GM18526 (cell line): ENCODE measurements around the gene PADI2.

Experiments used
- POLR2A ChIP-seq: IDR thresholded peaks from 3 replicates; pipeline ENCODE4 v1.6.1; 2011; ENCODE audit not compliant: insufficient read length; ENCODE audit errors: extremely low read depth

The PADI2 gene

DNA sequence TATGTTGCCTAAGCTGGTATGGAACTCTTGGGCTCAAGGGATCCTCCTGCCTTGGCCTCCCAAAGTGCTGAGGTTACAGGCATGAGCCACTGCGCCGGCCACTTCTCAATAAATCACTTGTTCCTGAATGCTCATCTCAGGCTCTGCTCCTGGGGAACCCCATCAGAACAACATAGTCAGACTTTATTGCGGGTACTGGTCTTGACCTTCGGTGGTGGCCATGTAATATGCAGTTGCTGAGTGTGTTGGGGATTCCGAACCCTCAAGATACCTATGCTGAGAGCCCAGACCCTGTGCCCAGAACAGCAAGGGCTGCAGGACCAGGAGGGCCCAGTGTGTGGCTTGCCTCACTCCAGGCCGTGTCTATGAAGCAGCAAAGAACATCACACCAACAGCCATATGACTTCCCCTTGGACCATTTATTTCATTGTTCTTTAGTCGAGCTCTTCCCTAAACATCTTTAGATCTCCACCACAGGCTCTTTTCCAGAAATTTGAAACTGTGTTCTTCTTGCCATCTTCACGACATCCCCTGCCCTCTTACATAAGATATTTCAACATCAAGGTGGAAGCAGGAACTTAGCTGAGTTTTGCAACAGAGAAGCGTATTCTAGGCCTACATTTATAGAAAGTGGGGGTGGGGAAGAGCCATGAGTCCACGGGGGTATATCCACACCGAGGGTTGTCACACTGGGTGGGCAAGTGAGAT is 52.7 kb downstream of the PADI2 start:
- TF ChIP-seq POLR2A: no peak

DNA sequence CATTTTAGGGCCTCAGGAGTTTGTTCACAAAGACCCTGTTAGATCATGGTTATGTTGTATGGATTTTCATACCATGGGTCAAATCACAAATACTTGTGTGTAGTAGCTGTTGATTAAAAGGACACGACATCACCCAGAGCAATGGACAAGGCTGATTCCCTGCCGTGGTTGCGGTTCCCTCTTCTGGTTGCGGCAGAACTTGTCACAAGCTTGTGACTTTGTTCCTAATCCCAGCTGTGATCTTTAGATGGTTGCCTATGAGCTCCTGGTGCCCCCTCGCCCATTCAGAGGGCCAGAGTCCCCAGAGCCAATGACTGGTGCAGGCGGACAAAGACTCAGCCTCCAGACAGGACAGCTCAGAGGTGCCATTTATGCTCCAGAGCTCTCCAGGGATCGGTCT is 53.6 kb downstream of the PADI2 start:
- TF ChIP-seq POLR2A: no peak

DNA sequence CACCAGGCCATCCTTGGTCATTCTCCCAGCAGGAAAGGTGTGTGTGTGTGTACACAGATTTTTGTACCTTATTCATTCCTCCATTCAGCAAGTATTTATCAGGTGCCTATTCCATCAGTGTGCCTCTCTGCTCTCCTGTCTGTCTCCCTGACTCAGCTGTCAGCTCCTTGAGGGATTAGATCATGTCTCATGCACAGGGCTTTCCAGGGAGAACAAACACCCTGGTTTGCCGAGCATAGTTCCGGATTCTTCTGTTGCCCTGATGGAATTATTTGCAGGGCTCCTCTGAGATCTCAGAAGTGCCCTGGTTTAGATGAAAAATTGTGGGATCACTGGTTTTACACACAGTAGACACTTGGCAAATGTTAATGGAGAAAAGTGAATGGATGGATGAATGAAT is 57.4 kb downstream of the PADI2 start:
- TF ChIP-seq POLR2A: no peak

DNA sequence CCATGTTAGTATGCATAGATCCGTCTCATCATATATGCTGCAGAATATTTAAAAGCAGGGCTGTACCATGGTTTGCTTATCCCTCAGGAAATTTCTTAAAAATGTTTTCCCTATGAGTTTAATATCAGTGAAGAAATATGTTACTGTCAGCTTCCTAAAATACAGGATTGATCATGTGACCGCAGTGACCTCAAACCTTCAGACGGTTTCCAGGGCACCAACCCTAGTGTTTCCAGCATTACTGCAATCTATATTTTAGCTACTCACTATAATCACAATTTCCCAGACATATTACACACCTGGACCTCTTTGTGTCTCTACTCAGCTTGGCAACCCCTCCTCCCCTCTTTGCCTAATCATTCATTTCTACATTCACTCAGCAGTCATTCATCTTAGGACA is 57.8 kb downstream of the PADI2 start:
- no peak for TF ChIP-seq POLR2A

DNA sequence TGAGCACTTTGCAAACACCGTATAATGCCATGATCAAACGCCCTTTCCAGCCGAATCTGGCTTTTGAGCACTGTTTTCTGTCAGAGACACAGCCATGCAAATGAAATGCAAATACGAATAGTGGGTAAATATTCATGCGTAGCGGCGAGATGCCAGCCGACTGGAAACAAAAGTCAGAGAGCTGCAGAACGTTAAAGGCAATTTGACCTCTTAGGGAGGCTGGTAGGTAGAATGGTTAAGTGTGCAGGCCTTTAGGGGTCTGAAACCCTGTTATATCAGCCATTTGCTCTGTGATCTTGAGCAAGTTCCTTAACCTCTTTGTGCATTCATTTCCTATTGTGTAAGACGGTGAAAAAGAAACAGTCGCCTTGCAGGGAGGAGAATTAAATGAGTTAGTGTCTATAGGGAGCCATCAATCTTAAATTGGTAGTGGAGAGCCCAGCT is 58.9 kb downstream of the PADI2 start:
- no peak for TF ChIP-seq POLR2A

DNA sequence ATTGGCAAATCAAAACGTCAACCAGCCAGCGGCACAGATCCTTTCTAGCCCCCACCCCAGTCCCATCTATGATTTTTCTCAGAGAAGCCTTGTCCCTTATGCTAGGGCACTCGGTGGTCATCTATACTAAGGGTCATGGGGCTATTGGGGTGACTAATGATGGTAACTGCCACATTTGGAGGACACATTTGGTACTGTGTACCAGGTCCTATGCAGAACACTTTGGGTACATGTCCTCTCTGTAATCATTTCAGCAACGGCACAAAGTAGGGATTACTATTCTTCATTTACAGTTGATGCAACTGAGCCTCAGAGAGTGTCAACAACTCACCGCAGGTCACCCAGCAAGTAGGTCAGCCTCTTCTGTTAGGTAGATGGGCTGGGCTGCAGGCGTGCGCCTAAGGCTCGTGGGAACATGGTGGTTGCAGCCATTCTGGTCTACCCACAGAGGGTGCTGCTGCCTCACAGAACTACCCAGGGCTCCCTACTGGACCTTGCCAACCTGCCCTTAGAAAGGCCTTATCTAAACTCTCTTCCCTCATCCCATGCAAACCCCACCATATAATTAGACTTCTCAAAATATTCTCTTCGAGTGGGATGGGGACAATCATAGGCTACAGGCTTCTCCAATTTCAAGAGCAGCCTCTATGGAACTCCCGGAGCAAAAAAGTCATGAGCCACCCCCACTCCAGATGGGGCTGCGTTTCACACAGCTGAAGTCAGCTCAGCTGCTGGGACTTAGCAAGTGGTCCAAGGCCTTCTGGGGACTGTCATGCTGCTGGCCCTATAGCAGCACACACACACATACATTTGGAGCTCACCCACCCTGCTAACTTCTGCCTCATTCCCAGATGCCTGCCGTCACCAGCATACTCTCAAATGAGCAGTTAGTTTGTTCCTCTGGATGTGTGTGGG is 59.6 kb downstream of the PADI2 start:
- TF ChIP-seq POLR2A: no peak

DNA sequence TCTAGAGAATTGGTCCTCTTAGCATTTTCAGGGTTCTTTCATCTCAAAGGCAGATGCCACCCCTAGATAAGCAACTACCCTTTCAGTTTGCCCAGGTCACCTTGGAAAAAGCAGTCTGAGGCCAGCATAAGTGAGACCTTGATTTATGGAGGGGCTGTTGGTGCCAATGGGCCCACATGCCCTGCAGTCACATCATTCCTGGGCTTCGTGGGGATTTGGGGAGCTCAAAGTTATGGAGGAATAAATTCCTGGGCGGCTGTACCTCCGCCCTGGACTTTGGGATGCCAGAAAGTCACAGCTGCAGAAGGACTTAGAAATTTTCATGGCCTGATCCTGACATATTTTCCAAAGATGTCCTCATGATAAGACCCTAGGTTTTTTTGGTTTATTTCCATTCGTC is 62.7 kb downstream of the PADI2 start:
- TF ChIP-seq POLR2A: no peak

DNA sequence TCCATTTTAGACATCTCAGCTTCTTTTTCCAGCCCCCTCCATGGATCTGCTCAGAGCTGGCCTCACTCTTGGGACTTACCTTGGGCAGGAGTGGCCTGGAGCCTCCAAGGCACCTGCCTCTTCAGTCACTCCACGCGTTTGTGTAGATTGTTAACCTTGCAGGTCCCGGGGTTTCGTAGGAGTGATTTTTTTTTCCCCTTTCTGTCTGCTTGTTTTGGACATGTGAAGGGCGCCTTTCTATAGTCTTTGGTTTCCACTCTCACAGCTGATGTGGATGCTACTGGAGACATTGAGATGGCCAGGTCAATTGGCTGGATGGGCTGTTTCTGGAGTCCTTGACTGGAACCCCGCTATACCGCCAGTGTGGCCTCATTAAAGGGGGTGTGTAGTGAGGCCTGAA is 63.5 kb downstream of the PADI2 start:
- no peak for TF ChIP-seq POLR2A

DNA sequence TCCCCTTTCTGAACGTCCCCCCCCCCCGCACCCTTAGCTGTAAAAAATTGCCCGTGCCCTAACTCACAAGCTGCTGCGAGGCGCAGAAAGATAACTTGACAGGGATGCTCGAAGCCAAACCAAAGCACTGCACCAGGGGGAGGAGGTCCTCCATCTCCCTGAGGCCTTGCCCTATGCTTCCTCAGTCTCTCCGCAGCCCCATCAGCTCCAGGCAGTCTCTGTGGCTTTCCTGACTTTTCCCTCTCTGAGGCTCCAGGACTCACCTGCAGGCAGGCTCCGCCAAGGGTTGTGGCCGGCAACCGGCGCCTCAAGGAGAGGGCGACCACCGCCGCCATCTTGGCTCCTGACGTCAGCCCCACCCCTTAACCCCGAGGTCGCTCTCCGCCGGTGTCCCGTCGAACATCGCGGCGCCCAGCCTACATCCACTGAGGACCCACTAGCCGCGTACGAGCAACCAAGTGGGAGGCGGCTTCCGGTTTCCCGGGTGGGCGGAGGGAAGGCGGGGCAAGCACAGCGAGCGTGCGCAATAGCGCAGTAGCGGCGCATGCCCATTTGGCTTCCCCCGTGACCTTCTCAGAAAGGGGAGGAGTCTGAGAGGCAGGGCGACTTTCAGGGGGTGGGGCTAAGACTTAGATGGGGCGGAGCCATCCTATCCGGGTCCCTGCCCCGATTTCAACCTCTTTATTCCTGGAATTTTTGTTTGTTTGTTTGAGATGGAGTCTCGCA is 65.4 kb downstream of the PADI2 start, which contains the start of gene SDHB:
Gene SDHB, minus strand, starts transcription at position 348 of the 726 bp plus-strand sequence. Its CDS starts 13 bp downstream, at position 335.
- TF ChIP-seq POLR2A: peak; percentile 86

DNA sequence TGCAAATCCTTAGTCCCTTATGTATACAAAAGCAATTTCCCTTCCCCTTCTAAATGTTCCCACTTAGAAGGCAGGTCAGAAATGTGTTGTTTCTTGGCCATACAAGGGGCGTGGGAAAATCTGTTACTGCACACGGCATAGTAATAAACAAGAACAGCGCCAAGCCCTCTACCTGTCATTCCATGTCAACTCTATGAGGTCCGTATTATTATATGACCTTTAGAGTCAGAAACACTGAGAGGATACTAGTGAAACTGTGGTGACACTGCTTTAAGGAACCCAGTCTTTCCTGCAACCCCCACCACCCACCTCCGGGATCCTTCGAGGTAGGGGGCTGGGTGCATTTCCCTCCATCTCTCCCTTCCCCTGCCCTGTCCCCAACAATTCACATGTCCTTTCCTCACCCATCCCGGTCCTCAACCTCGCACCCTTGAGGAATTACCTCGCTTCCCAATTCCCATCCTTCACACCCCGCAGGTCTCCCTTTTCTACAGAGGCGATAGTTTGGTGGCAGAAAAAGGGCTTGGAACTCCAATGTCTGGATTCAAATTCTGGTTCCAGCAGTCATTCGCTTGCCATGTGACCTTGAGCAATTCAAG is 66.1 kb downstream of the PADI2 start:
- no peak for TF ChIP-seq POLR2A

DNA sequence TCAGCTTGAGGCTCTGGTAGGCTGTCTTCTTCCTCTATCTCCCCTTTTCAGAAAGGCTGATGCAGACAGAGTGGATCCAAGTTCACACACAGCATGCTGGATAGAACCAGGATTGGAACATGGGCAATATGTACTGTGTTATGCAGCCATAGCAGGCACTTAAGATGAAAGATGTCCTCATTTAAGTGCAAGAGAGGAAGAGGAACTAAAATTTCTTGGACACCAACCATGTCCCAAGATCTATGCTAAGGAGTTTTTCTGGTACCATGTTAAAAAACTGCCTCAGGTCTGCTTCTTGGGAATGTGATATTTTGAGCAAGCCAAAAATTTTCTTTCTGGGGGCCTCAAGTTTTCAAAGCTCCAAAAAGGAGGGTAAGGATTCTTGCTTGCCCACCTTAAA is 66.6 kb downstream of the PADI2 start:
- no peak for TF ChIP-seq POLR2A

DNA sequence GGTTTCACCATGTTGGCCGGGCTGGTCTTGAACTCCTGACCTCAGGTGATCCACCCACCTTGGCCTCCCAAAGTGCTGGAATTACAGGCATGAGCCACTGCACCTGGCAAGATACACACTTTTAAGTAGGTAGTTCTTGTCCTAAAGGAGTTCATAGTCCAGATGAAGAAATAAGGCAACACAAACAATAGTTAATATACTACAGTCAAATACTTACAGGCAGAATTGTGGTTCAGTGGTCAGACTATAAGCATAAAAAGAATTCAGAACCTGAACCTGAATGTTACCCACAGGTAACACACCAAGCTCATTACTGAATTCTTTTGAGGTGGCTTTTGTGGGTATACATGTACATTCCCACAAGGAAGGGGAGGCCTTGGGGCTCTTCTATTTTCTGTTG is 67.2 kb downstream of the PADI2 start:
- no peak for TF ChIP-seq POLR2A

DNA sequence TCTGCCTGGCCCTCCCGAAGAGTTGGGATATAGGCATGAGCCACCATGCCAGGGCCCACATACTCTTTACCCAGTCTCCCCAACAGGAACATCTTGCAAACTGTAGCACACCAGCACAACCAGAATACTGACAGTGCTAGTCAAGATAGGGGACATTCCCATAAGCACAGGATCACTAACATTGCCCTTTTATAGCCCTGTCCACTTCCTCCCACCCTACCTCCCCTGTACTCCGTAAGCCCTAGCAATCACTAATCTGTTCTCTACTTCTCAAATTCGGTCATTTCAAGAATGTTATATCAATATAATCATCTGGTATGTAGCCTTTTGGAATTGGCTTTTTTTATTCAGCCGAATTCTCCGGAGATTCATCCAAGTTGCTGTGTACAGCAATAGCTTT is 71.3 kb downstream of the PADI2 start:
- no peak for TF ChIP-seq POLR2A

DNA sequence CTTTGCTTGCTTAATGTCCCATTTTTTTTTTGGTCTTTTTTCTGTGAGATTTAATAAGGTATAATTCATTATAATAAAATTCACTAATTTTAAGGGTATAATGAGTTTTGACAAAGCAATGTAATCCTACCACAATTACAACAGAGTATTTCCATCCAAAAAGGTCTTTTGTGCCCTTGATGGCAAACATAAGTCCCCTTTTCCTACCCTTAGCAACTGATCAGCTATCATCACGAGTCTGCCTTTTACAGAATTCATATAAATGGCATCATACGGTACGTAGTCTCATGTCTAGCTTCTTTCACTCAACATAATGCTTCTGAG is 73.0 kb downstream of the PADI2 start:
- TF ChIP-seq POLR2A: no peak

DNA sequence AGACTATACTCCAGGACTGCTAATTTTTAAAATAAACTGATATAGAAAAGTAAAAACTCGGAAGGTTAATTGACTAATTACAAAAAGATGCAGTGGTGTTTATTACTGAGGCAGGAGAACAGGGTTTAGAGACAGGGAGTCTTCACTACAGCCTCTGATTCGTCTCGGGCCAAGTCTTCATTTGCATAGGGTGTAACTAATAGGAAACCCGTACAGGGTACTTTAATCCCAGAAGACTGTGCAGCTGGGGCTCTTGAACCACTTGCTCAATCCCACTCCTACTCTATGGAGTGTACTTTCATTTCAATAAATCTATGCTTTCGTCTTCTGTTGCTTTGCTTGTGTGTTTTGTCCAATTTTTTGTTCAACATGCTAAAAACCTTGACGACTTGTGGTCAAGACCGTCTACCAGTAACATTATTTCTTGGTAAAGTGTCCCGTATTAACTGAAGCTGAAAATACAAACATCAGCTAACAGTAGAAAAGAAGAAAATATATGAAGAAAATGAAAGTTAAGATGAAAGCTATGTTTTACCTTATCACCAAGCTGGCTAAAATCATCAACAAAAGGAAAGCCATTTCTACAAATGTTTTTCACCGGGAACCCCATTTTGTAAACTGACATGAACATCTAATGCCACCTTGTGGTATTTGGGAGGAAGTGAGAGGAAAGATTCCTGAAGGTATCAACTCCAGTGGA is 73.5 kb downstream of the PADI2 start:
- no peak for TF ChIP-seq POLR2A
